ENCODE results near the gene TLN1. TPM values are rescaled to one million over a fixed set of nuclear protein-coding genes. Genes with fewer than 3 reads are reported as not detected.
A peak's percentile ranks its signal among the peaks of the same experiment; 100 is the strongest.

TLN1 gene
- total and polyA plus RNA-seq, 2 experiments from 2014 or later = 21.5 to 120 TPM

- Mint-ChIP-seq H3K27ac (no peak overlapping the region), H3K36me3 (ENCODE audit: low read depth) (peaks cover 39% of the 10 kb centered on the region), H3K4me1 (peaks cover 24% of the 10 kb centered on the region), H3K27me3 (ENCODE audit: insufficient read depth, low read depth, poor library complexity) (peaks cover 4% of the 10 kb centered on the region), H3K4me3 (peak overlapping the region; percentile 90), H3K9me3 (no peaks in the 10 kb centered on the region)
- peak overlapping the region; percentile 100 for H3K4me3 ChIP-seq
- H3K27ac ChIP-seq (ENCODE audit: low read depth) = no peak overlapping the region
- peaks cover 30% of the 10 kb centered on the region for H4K20me1 ChIP-seq (replicated peaks; ENCODE audit: insufficient read depth)
- no peaks in the 10 kb centered on the region for H3K9me2 ChIP-seq (ENCODE audit: insufficient read depth)
- H3K4me1 ChIP-seq (ENCODE audit: insufficient read depth) = peaks cover 30% of the 10 kb centered on the region
- H2AFZ ChIP-seq = no peak overlapping the region
- H3K36me3 ChIP-seq (ENCODE audit: insufficient read depth) = peaks cover 8% of the 10 kb centered on the region
- peaks cover 35% of the 10 kb centered on the region for H3K79me2 ChIP-seq (replicated peaks; ENCODE audit: insufficient read depth)
- H3F3A ChIP-seq (replicated peaks; ENCODE audit: low read depth) = peaks cover 17% of the 10 kb centered on the region
- peak overlapping the region; percentile 99 for H3K4me2 ChIP-seq
- no peaks in the 10 kb centered on the region for H3K27me3 ChIP-seq (ENCODE audit: insufficient read depth)
- ATAC-seq (no peak), DNase-seq (ENCODE audit: low spot score) (no peak)
- TF ChIP-seq, protein P1, sequence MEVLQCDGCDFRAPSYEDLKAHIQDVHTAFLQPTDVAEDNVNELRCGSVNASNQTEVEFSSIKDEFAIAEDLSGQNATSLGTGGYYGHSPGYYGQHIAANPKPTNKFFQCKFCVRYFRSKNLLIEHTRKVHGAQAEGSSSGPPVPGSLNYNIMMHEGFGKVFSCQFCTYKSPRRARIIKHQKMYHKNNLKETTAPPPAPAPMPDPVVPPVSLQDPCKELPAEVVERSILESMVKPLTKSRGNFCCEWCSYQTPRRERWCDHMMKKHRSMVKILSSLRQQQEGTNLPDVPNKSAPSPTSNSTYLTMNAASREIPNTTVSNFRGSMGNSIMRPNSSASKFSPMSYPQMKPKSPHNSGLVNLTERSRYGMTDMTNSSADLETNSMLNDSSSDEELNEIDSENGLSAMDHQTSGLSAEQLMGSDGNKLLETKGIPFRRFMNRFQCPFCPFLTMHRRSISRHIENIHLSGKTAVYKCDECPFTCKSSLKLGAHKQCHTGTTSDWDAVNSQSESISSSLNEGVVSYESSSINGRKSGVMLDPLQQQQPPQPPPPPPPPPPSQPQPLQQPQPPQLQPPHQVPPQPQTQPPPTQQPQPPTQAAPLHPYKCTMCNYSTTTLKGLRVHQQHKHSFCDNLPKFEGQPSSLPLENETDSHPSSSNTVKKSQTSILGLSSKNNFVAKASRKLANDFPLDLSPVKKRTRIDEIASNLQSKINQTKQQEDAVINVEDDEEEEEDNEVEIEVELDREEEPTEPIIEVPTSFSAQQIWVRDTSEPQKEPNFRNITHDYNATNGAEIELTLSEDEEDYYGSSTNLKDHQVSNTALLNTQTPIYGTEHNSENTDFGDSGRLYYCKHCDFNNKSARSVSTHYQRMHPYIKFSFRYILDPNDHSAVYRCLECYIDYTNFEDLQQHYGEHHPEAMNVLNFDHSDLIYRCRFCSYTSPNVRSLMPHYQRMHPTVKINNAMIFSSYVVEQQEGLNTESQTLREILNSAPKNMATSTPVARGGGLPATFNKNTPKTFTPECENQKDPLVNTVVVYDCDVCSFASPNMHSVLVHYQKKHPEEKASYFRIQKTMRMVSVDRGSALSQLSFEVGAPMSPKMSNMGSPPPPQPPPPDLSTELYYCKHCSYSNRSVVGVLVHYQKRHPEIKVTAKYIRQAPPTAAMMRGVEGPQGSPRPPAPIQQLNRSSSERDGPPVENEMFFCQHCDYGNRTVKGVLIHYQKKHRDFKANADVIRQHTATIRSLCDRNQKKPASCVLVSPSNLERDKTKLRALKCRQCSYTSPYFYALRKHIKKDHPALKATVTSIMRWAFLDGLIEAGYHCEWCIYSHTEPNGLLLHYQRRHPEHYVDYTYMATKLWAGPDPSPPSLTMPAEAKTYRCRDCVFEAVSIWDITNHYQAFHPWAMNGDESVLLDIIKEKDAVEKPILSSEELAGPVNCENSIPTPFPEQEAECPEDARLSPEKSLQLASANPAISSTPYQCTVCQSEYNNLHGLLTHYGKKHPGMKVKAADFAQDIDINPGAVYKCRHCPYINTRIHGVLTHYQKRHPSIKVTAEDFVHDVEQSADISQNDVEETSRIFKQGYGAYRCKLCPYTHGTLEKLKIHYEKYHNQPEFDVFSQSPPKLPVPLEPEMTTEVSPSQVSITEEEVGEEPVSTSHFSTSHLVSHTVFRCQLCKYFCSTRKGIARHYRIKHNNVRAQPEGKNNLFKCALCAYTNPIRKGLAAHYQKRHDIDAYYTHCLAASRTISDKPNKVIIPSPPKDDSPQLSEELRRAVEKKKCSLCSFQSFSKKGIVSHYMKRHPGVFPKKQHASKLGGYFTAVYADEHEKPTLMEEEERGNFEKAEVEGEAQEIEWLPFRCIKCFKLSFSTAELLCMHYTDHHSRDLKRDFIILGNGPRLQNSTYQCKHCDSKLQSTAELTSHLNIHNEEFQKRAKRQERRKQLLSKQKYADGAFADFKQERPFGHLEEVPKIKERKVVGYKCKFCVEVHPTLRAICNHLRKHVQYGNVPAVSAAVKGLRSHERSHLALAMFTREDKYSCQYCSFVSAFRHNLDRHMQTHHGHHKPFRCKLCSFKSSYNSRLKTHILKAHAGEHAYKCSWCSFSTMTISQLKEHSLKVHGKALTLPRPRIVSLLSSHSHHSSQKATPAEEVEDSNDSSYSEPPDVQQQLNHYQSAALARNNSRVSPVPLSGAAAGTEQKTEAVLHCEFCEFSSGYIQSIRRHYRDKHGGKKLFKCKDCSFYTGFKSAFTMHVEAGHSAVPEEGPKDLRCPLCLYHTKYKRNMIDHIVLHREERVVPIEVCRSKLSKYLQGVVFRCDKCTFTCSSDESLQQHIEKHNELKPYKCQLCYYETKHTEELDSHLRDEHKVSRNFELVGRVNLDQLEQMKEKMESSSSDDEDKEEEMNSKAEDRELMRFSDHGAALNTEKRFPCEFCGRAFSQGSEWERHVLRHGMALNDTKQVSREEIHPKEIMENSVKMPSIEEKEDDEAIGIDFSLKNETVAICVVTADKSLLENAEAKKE (CRISPR knock-in tag; IDR thresholded peaks at IDR 0.05) = no peak
- no peak for TF ChIP-seq STAT1 (IDR thresholded peaks at IDR 0.05; ENCODE audit: unreplicated experiment)
- TF ChIP-seq ZNF331 (CRISPR knock-in tag; IDR thresholded peaks at IDR 0.05; ENCODE audit: low read depth) = no peak
- no peak for TF ChIP-seq JUNB (IDR thresholded peaks at IDR 0.05; ENCODE audit: unreplicated experiment)
Observed at GRCh38 chr9:35750256-35750531, 18.2 kb upstream of the TLN1 start.

DNA sequence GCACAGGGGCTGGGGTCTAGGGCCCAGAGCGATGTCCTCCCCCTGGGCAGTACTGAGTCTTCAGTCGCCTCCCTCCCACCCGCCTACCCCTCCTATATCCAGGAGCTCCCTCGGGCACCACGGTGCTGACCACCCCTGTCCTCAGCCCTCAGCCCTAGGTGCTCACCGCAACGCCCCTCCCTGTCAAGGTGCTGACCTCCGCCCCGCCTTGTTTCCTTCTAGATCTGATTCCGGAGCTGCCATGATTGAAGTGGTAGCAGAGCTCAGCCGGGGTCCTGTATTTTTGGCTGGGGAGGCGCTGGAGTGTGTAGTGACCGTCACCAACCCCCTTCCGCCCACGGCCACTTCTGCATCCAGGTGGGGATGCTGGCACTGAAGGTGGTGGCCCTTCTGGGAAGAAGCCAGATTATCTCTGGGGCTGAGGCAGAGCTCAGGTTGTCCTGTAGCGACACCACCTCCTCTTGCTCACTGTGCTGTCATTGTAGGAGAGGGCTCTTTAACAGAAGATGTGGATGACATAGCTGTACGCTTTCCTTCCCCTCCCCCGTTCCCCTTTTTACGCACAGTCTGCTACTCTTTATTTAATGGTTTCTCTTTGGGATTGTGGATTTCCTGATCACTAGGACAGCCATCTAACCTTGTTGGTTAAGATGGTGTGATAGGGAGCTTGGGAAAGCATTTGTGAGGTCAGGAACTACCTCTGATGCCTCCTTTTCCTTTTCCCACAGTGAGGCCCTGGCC is 17.7 kb upstream of the TLN1 start:
- peak overlapping the region; percentile 99 for H3K4me2 ChIP-seq
- peaks cover 30% of the 10 kb centered on the region for H4K20me1 ChIP-seq (replicated peaks; ENCODE audit: insufficient read depth)
- H3K79me2 ChIP-seq (replicated peaks; ENCODE audit: insufficient read depth) = peaks cover 40% of the 10 kb centered on the region
- H3K27ac Mint-ChIP-seq = peak overlapping the region; percentile 88
- H3K4me3 Mint-ChIP-seq = peak overlapping the region; percentile 90
- H3K9me2 ChIP-seq (ENCODE audit: insufficient read depth) = no peaks in the 10 kb centered on the region
- H3K36me3 ChIP-seq (ENCODE audit: insufficient read depth) = peaks cover 8% of the 10 kb centered on the region
- H3K4me3 ChIP-seq = peak overlapping the region; percentile 100
- peaks cover 30% of the 10 kb centered on the region for H3K4me1 ChIP-seq (ENCODE audit: insufficient read depth)
- peaks cover 6% of the 10 kb centered on the region for H3K27me3 Mint-ChIP-seq (ENCODE audit: insufficient read depth, low read depth, poor library complexity)
- H3K9me3 Mint-ChIP-seq = no peaks in the 10 kb centered on the region
- peaks cover 36% of the 10 kb centered on the region for H3K36me3 Mint-ChIP-seq (ENCODE audit: low read depth)
- H3K27me3 ChIP-seq (ENCODE audit: insufficient read depth) = no peaks in the 10 kb centered on the region
- ATAC-seq (peak; percentile 46), DNase-seq (ENCODE audit: low spot score) (peak; percentile 70)
- 0 out of 2 replicates have a peak overlapping the region, but pooled peaks have one; percentile 55 for H3K27ac ChIP-seq (ENCODE audit: low read depth)
- H2AFZ ChIP-seq = peak overlapping the region; percentile 97
- peaks cover 24% of the 10 kb centered on the region for H3K4me1 Mint-ChIP-seq
- peaks cover 13% of the 10 kb centered on the region for H3F3A ChIP-seq (replicated peaks; ENCODE audit: low read depth)
- TF ChIP-seq REST (IDR thresholded peaks at IDR 0.05; ENCODE audit: unreplicated experiment) (no peak), STAT1 (IDR thresholded peaks at IDR 0.05; ENCODE audit: unreplicated experiment) (no peak), JUNB (IDR thresholded peaks at IDR 0.05; ENCODE audit: unreplicated experiment) (no peak), ZNF114 (CRISPR knock-in tag; IDR thresholded peaks at IDR 0.05) (no peak)
